Breast epithelium (tissue), 4 donors: ENCODE results near the gene CCL24. TPM values are rescaled to one million over a fixed set of nuclear protein-coding genes. Genes with fewer than 3 reads are reported as not detected.
"Not testable (repeated sequence)": the region's sequence is repeated elsewhere in the genome, so short reads cannot be mapped to it uniquely, and the experiment has no call there.

ENCODE experiments used
- DNase-seq, 2 donors: peaks; one replicate each; pipeline ENCODE4 v3.0.0-alpha.2; 2019; ENCODE audit warnings: low spot score in 2 of 2
- H3K27ac ChIP-seq, 2 donors: fragments of 200-600 bp; sonication (generic) in 1 of 2; one replicate each; pipeline ENCODE4 v1.5.1; 2016 to 2019; ENCODE audit warnings: mild to moderate bottlenecking in 1 of 2
- H3K27me3 ChIP-seq, 2 donors: fragments of 200-600 bp; sonication (generic) in 1 of 2; one replicate each; pipeline versions ENCODE4 v1.5.1 to v1.6.0; 2017 to 2019; ENCODE audit warnings: control low read depth in 1 of 2, mild to moderate bottlenecking in 1 of 2
- H3K36me3 ChIP-seq: fragments of 200-600 bp; one replicate; pipeline ENCODE4 v1.5.1; 2019
- H3K4me1 ChIP-seq, 2 donors: fragments of 200-600 bp; sonication (generic); one replicate each; pipeline ENCODE4 v1.5.1; 2016 to 2019; ENCODE audit warnings: control low read depth in 1 of 2
- H3K4me3 ChIP-seq, 3 donors: fragments of 200-600 bp; sonication (generic); 1 replicate in 2 of 3; 2 replicates in 1 of 3; pipeline ENCODE4 v1.5.1; 2016 to 2019; ENCODE audit warnings: mild to moderate bottlenecking in 3 of 3, moderate library complexity in 2 of 3
- H3K9me3 ChIP-seq, 2 donors: fragments of 200-600 bp; sonication (generic) in 1 of 2; one replicate each; pipeline ENCODE4 v1.5.1; 2016 to 2019; ENCODE audit warnings: control low read depth in 1 of 2
- POLR2AphosphoS5 ChIP-seq, 3 donors: sonication (generic); formaldehyde crosslinking; IDR thresholded peaks; one replicate each; pipeline ENCODE4 v1.6.1; 2017; ENCODE audit warnings: antibody characterized with exemption in 3 of 3
- intact Hi-C: fragments of 100-400 bp; cut with DNase I; formaldehyde crosslinking; loops from one replicate; pipeline ENCODE4 v1.15.1; 2023; ENCODE audit warnings: low total_unique reads
- total RNA-seq, 3 donors: library from RNA; depleted of rRNA; stranded (reverse); fragments of >200 nt; gene quantifications; one replicate each; pipeline ENCODE4 v1.1.0, GENCODE V29; 2016
- TF ChIP-seq, protein P1 (sequence below), 3 donors: fragments of 450-650 bp; IDR thresholded peaks; one replicate each; pipeline ENCODE4 v1.5.1; 2016 to 2017; ENCODE audit warnings: antibody characterized with exemption in 3 of 3, mild to moderate bottlenecking in 3 of 3, moderate library complexity in 3 of 3

Gene CCL24
- total RNA-seq, 3 donors from 2014 or later: 1.3 TPM; not detected in 2

- no peak for TF ChIP-seq POLR2AphosphoS5 (IDR thresholded peaks at IDR 0.05)
- TF ChIP-seq, protein P1, sequence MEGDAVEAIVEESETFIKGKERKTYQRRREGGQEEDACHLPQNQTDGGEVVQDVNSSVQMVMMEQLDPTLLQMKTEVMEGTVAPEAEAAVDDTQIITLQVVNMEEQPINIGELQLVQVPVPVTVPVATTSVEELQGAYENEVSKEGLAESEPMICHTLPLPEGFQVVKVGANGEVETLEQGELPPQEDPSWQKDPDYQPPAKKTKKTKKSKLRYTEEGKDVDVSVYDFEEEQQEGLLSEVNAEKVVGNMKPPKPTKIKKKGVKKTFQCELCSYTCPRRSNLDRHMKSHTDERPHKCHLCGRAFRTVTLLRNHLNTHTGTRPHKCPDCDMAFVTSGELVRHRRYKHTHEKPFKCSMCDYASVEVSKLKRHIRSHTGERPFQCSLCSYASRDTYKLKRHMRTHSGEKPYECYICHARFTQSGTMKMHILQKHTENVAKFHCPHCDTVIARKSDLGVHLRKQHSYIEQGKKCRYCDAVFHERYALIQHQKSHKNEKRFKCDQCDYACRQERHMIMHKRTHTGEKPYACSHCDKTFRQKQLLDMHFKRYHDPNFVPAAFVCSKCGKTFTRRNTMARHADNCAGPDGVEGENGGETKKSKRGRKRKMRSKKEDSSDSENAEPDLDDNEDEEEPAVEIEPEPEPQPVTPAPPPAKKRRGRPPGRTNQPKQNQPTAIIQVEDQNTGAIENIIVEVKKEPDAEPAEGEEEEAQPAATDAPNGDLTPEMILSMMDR (IDR thresholded peaks at IDR 0.05): peak; percentile 59 to 78 (median 75)
- Histone ChIP-seq H3K4me3 (no peak overlapping the region), H3K36me3 (no peaks in the 10 kb centered on the region), H3K4me1 (no peaks in the 10 kb centered on the region), H3K27me3 (no peaks in the 10 kb centered on the region), H3K9me3 (no peaks in the 10 kb centered on the region), H3K27ac (no peak overlapping the region)
- intact Hi-C loops: loop anchor here (5.0 kb wide), 1 partner anchor 240 kb away; no protein-coding TSS in a partner anchor
- DNase-seq: no peak
These were observed 51.2 kb downstream of the CCL24 start for GRCh38 chr7:75762350-75762917.

DNA sequence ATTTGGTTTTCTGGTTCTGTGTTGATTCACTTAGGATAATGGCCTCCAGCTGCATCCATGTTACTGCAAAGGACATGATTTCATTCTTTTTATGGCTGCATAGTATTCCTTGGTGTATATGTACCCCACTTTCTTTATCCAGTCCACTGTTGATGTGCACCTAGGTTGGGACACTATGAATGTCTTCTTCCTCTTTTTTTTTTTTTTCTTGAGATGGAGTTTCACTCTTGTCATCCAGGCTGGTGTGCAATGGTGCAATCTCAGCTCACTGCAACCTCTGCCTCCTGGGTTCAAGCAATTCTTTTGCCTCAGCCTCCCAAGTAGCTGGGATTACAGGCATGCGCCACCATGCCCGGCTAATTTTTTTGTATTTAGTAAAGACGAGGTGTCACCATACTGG is 51.8 kb downstream of the CCL24 start:
- not testable (repeated sequence) for H3K27me3 ChIP-seq, H3K9me3 ChIP-seq, H3K4me1 ChIP-seq, H3K4me3 ChIP-seq, DNase-seq, H3K36me3 ChIP-seq, H3K27ac ChIP-seq
- intact Hi-C loops: loop anchor here (5.0 kb wide), 1 partner anchor 240 kb away; no protein-coding TSS in a partner anchor

Other genes with a start within 250 kb of the CCL24 start
- 10 to 100 TPM; 20.6 to 24.6 (median 23.8) TPM for gene HIP1, start 74.9 kb downstream of the CCL24 start, total RNA-seq
- gene CCL26, start 41.6 kb downstream of the CCL24 start, total RNA-seq: 1 to 10 TPM in 1 of 3 donors, under 1 TPM in 1, not detected in 1; 0.59 to 1.3 TPM
- 10 to 100 TPM; 36.6 to 47.7 (median 39.0) TPM for gene RHBDD2, start 65.2 kb upstream of the CCL24 start, total RNA-seq
- 100 to 1,000 TPM in 1 of 3 donors, 10 to 100 TPM in 2; 62.1 to 123 (median 87.7) TPM for gene POR, start 101.3 kb upstream of the CCL24 start, total RNA-seq
- 10 to 100 TPM; 27.2 to 52.0 (median 42.9) TPM for gene TMEM120A, start 180.8 kb upstream of the CCL24 start, total RNA-seq
- gene STYXL1, start 234.2 kb upstream of the CCL24 start, total RNA-seq: 10 to 100 TPM; 27.5 to 38.3 (median 28.3) TPM
- 10 to 100 TPM; 52.0 to 63.3 (median 61.8) TPM for gene MDH2, start 234.3 kb upstream of the CCL24 start, total RNA-seq